Smooth muscle cell (in vitro differentiated cells): ENCODE results near the gene PACRG. TPM values are rescaled to one million over a fixed set of nuclear protein-coding genes. Genes with fewer than 3 reads are reported as not detected.
A peak's percentile ranks its signal among the peaks of the same experiment; 100 is the strongest.

Experiments used
- DNase-seq: peaks from one replicate; lab custom pipeline; 2025; ENCODE audit not compliant: unreplicated experiment; lab: John Stamatoyannopoulos, UW
- H2AFZ ChIP-seq: fragments of 200-600 bp; sonication (generic); 2 replicates; pipeline ENCODE4 v1.6.0; 2016; ENCODE audit warnings: antibody characterized with exemption, low read depth, mild to moderate bottlenecking
- H3F3A ChIP-seq: fragments of 200-600 bp; sonication (generic); 2 replicates; pipeline ENCODE4 v1.6.0; 2017; ENCODE audit warnings: antibody characterized with exemption, low read depth
- H3K27ac ChIP-seq: fragments of 200-600 bp; sonication (generic); 2 replicates; pipeline ENCODE4 v1.5.1; 2016; ENCODE audit warnings: low read depth, mild to moderate bottlenecking
- H3K27me3 ChIP-seq: fragments of 200-600 bp; sonication (generic); 2 replicates; pipeline ENCODE4 v1.6.1; 2016; ENCODE audit warnings: low read depth, mild to moderate bottlenecking
- H3K36me3 ChIP-seq: fragments of 200-600 bp; sonication (generic); 2 replicates; pipeline ENCODE4 v1.5.1; 2016; ENCODE audit warnings: low read depth
- H3K4me1 ChIP-seq: fragments of 200-600 bp; sonication (generic); 2 replicates; pipeline ENCODE4 v1.5.1; 2016; ENCODE audit warnings: low read depth
- H3K4me2 ChIP-seq: fragments of 200-600 bp; sonication (generic); 2 replicates; pipeline ENCODE4 v1.6.0; 2016; ENCODE audit warnings: mild to moderate bottlenecking
- H3K4me3 ChIP-seq: fragments of 200-600 bp; sonication (generic); 2 replicates; pipeline ENCODE4 v1.5.1; 2016; ENCODE audit warnings: mild to moderate bottlenecking
- H3K79me2 ChIP-seq: fragments of 200-600 bp; sonication (generic); 2 replicates; pipeline ENCODE4 v1.6.0; 2016; ENCODE audit warnings: low read depth, mild to moderate bottlenecking
- H3K9ac ChIP-seq: fragments of 200-600 bp; sonication (generic); 2 replicates; pipeline ENCODE4 v1.6.0; 2016; ENCODE audit warnings: low read depth
- H3K9me3 ChIP-seq: fragments of 200-600 bp; sonication (generic); replicated peaks from 2 replicates; pipeline ENCODE4 v1.5.1; 2016; ENCODE audit warnings: low read depth
- H4K20me1 ChIP-seq: fragments of 200-600 bp; sonication (generic); 2 replicates; pipeline ENCODE4 v1.6.0; 2016; ENCODE audit warnings: low read depth
- CTCF ChIP-seq: fragments of 200-600 bp; sonication (generic); IDR thresholded peaks from 2 replicates; pipeline ENCODE4 v1.5.1; 2017; ENCODE audit warnings: borderline replicate concordance, mild to moderate bottlenecking, antibody characterized with exemption; ENCODE audit not compliant: insufficient read depth, poor library complexity, severe bottlenecking
- WGBS: methylation state at CpG from one replicate; pipeline ENCODE4 v1.1.7; 2016; ENCODE audit warnings: low lambda C conversion rate; 5-methylcytosine and 5-hydroxymethylcytosine counted together
- polyA plus RNA-seq: library from polyadenylated mRNA; unstranded; fragments of >200 nt; fragmentation: Nextera tagmentation; extraction: Ambion mirVana; gene quantifications from 2 replicates; pipeline ENCODE4 v1.2.1, GENCODE V29; 2016
- total RNA-seq: library from RNA; depleted of rRNA; stranded (reverse); fragments of >200 nt; gene quantifications from 2 replicates; pipeline ENCODE4 v1.2.3, GENCODE V29; 2014

Gene PACRG
- total and polyA plus RNA-seq, 2 experiments from 2014 or later, result not detected

GRCh38 chr6:163325390-163325784, 597.6 kb downstream of the PACRG start:
- H3K4me3 ChIP-seq, result no peak overlapping the region
- peak overlapping the region; percentile 28 for H2AFZ ChIP-seq
- H3K27me3 ChIP-seq, result no peaks in the 10 kb centered on the region
- H4K20me1 ChIP-seq, result no peaks in the 10 kb centered on the region
- H3F3A ChIP-seq, result no peaks in the 10 kb centered on the region
- no peak for TF ChIP-seq CTCF
- no peaks in the 10 kb centered on the region for H3K9me3 ChIP-seq
- H3K36me3 ChIP-seq, result no peaks in the 10 kb centered on the region
- 93% methylated on average over 4 of the region's 4 CpGs for WGBS
- no peak overlapping the region for H3K9ac ChIP-seq
- H3K79me2 ChIP-seq, result no peaks in the 10 kb centered on the region
- no peak overlapping the region for H3K27ac ChIP-seq
- no peak for DNase-seq
- no peak overlapping the region for H3K4me2 ChIP-seq
- peaks cover 10% of the 10 kb centered on the region for H3K4me1 ChIP-seq

GRCh38 chr6:163327165-163327880, 599.5 kb downstream of the PACRG start:
- no peak overlapping the region for H3K9ac ChIP-seq
- no peak for TF ChIP-seq CTCF
- H3K4me1 ChIP-seq, result peaks cover 10% of the 10 kb centered on the region
- H4K20me1 ChIP-seq, result no peaks in the 10 kb centered on the region
- H3K27ac ChIP-seq, result no peak overlapping the region
- no peaks in the 10 kb centered on the region for H3F3A ChIP-seq
- H3K4me2 ChIP-seq, result no peak overlapping the region
- no peaks in the 10 kb centered on the region for H3K36me3 ChIP-seq
- WGBS, result 87% methylated on average over 9 of the region's 9 CpGs
- H3K4me3 ChIP-seq, result no peak overlapping the region
- H3K27me3 ChIP-seq, result no peaks in the 10 kb centered on the region
- no peaks in the 10 kb centered on the region for H3K79me2 ChIP-seq
- DNase-seq, result no peak
- no peak overlapping the region for H2AFZ ChIP-seq
- H3K9me3 ChIP-seq, result no peaks in the 10 kb centered on the region

- H3K9me3 ChIP-seq, result no peaks in the 10 kb centered on the region
- 75% methylated on average over 8 of the region's 8 CpGs for WGBS
- no peak overlapping the region for H3K9ac ChIP-seq
- H4K20me1 ChIP-seq, result no peaks in the 10 kb centered on the region
- H3K4me3 ChIP-seq, result no peak overlapping the region
- H3K4me2 ChIP-seq, result no peak overlapping the region
- H2AFZ ChIP-seq, result no peak overlapping the region
- H3K4me1 ChIP-seq, result peaks cover 10% of the 10 kb centered on the region
- H3K36me3 ChIP-seq, result no peaks in the 10 kb centered on the region
- H3K27me3 ChIP-seq, result no peaks in the 10 kb centered on the region
- no peaks in the 10 kb centered on the region for H3F3A ChIP-seq
- no peaks in the 10 kb centered on the region for H3K79me2 ChIP-seq
- H3K27ac ChIP-seq, result no peak overlapping the region
- no peak for TF ChIP-seq CTCF
- DNase-seq, result no peak
These were observed 600.1 kb downstream of the PACRG start for GRCh38 chr6:163327921-163328320.

GRCh38 chr6:163328411-163328810, 600.6 kb downstream of the PACRG start:
- no peak overlapping the region for H2AFZ ChIP-seq
- DNase-seq, result no peak
- no peaks in the 10 kb centered on the region for H3F3A ChIP-seq
- H3K4me3 ChIP-seq, result no peak overlapping the region
- H3K9ac ChIP-seq, result no peak overlapping the region
- no peak for TF ChIP-seq CTCF
- no peaks in the 10 kb centered on the region for H4K20me1 ChIP-seq
- no peaks in the 10 kb centered on the region for H3K9me3 ChIP-seq
- WGBS, result 98% methylated on average over 11 of the region's 11 CpGs
- no peak overlapping the region for H3K27ac ChIP-seq
- H3K27me3 ChIP-seq, result no peaks in the 10 kb centered on the region
- H3K4me2 ChIP-seq, result no peak overlapping the region
- peaks cover 10% of the 10 kb centered on the region for H3K4me1 ChIP-seq
- H3K36me3 ChIP-seq, result no peaks in the 10 kb centered on the region
- H3K79me2 ChIP-seq, result no peaks in the 10 kb centered on the region
